GM23338 (cell line): ENCODE data around the gene COQ10A. TPM values are rescaled to one million over a fixed set of nuclear protein-coding genes. Genes with fewer than 3 reads are reported as not detected.

ENCODE experiments used
- ATAC-seq: fragments of 200-7000 bp; cut with Tn5 transposase; 3 replicates; pipeline ENCODE4 v1.9.1; 2020
- DNase-seq: peaks from one replicate; pipeline ENCODE4 v3.0.0-alpha.2; 2015; ENCODE audit warnings: low spot score
- H2AFZ ChIP-seq: fragments of 200-600 bp; sonication (generic); 2 replicates; pipeline ENCODE4 v1.8.0; 2016; ENCODE audit warnings: antibody characterized with exemption, mild to moderate bottlenecking, moderate library complexity
- H3F3A ChIP-seq: fragments of 200-600 bp; sonication (generic); replicated peaks from 2 replicates; pipeline ENCODE4 v1.8.0; 2017; ENCODE audit warnings: antibody characterized with exemption, mixed run types, low read depth
- H3K27ac ChIP-seq: fragments of 200-600 bp; sonication (generic); 2 replicates; pipeline ENCODE4 v1.6.1; 2016; ENCODE audit warnings: low read depth
- H3K27me3 ChIP-seq: fragments of 200-600 bp; sonication (generic); 2 replicates; pipeline ENCODE4 v1.8.0; 2016; ENCODE audit warnings: mild to moderate bottlenecking, mixed run types, moderate library complexity; ENCODE audit not compliant: insufficient read depth
- H3K36me3 ChIP-seq: fragments of 200-600 bp; sonication (generic); 2 replicates; pipeline ENCODE4 v1.8.0; 2016; ENCODE audit warnings: mild to moderate bottlenecking; ENCODE audit not compliant: insufficient read depth
- H3K4me1 ChIP-seq: fragments of 200-600 bp; sonication (generic); 2 replicates; pipeline ENCODE4 v1.8.0; 2016; ENCODE audit warnings: mild to moderate bottlenecking, moderate library complexity; ENCODE audit not compliant: insufficient read depth
- H3K4me2 ChIP-seq: fragments of 200-600 bp; sonication (generic); 2 replicates; pipeline ENCODE4 v1.7.1; 2017; ENCODE audit warnings: mixed run types
- H3K4me3 ChIP-seq: fragments of 200-600 bp; sonication (generic); 2 replicates; pipeline ENCODE4 v1.6.1; 2016; ENCODE audit warnings: mixed run types
- H3K79me2 ChIP-seq: fragments of 200-600 bp; sonication (generic); replicated peaks from 2 replicates; pipeline ENCODE4 v1.8.0; 2017; ENCODE audit warnings: mild to moderate bottlenecking; ENCODE audit not compliant: insufficient read depth
- H3K9me2 ChIP-seq: fragments of 200-600 bp; sonication (generic); 2 replicates; pipeline ENCODE4 v1.8.0; 2017; ENCODE audit not compliant: insufficient read depth
- H4K20me1 ChIP-seq: fragments of 200-600 bp; sonication (generic); replicated peaks from 2 replicates; pipeline ENCODE4 v1.8.0; 2017; ENCODE audit warnings: mild to moderate bottlenecking; ENCODE audit not compliant: insufficient read depth
- H3K27ac Mint-ChIP-seq: 2 replicates; pipeline ENCODE4 v1.8.0; 2020; ENCODE audit warnings: inconsistent platforms, mild to moderate bottlenecking, moderate library complexity, mixed read lengths
- H3K27me3 Mint-ChIP-seq: 3 replicates; pipeline ENCODE4 v1.8.0; 2022; ENCODE audit warnings: low read depth, mild to moderate bottlenecking, moderate library complexity, mixed read lengths, inconsistent platforms; ENCODE audit not compliant: insufficient read depth, poor library complexity
- H3K36me3 Mint-ChIP-seq: 3 replicates; pipeline ENCODE4 v1.8.0; 2021; ENCODE audit warnings: low read depth, mild to moderate bottlenecking, inconsistent platforms, moderate library complexity, mixed read lengths
- H3K4me1 Mint-ChIP-seq: 3 replicates; pipeline ENCODE4 v1.8.0; 2020; ENCODE audit warnings: mild to moderate bottlenecking, inconsistent platforms, mixed read lengths
- H3K4me3 Mint-ChIP-seq: 3 replicates; pipeline ENCODE4 v1.8.0; 2021; ENCODE audit warnings: moderate library complexity, mild to moderate bottlenecking, inconsistent platforms, mixed read lengths
- H3K9me3 Mint-ChIP-seq: 3 replicates; pipeline ENCODE4 v1.8.0; 2020; ENCODE audit warnings: moderate library complexity, mild to moderate bottlenecking, inconsistent platforms, mixed read lengths
- CREB1 ChIP-seq: fragments of 250-450 bp; sonication (Bioruptor Pico); IDR thresholded peaks from 2 replicates; pipeline ENCODE4 v1.5.0; 2020; ENCODE audit warnings: low read depth, mild to moderate bottlenecking, moderate library complexity
- ETS1 ChIP-seq: IDR thresholded peaks from 2 replicates; pipeline ENCODE4 v1.6.1; 2016; ENCODE audit warnings: antibody characterized with exemption
- EZH2 ChIP-seq: fragments of 200-600 bp; sonication (generic); IDR thresholded peaks from one replicate; pipeline ENCODE4 v1.8.0; 2017; ENCODE audit warnings: antibody characterized with exemption, mild to moderate bottlenecking, low read depth; ENCODE audit not compliant: unreplicated experiment
- EZH2phosphoT487 ChIP-seq: fragments of 200-600 bp; sonication (generic); IDR thresholded peaks from one replicate; pipeline ENCODE4 v1.8.1; 2018; ENCODE audit warnings: antibody characterized with exemption; ENCODE audit not compliant: unreplicated experiment
- JUNB ChIP-seq: IDR thresholded peaks from one replicate; pipeline ENCODE4 v1.6.1; 2016; ENCODE audit warnings: antibody characterized with exemption; ENCODE audit not compliant: unreplicated experiment
- NANOG ChIP-seq: IDR thresholded peaks from 2 replicates; pipeline ENCODE4 v1.6.1; 2016; ENCODE audit warnings: antibody characterized with exemption, borderline replicate concordance
- POLR2AphosphoS5 ChIP-seq: IDR thresholded peaks from 2 replicates; pipeline ENCODE4 v1.6.1; 2016; ENCODE audit warnings: antibody characterized with exemption, low read depth
- REST ChIP-seq: IDR thresholded peaks from one replicate; pipeline ENCODE4 v1.6.1; 2018; ENCODE audit warnings: antibody characterized with exemption; ENCODE audit not compliant: unreplicated experiment
- STAT1 ChIP-seq: IDR thresholded peaks from one replicate; pipeline ENCODE4 v1.6.1; 2016; ENCODE audit warnings: antibody characterized with exemption; ENCODE audit not compliant: unreplicated experiment
- ZNF114 ChIP-seq: fragments of 250-450 bp; sonication (Bioruptor Pico); IDR thresholded peaks from 2 replicates; pipeline ENCODE4 v1.5.0; 2020; ENCODE audit warnings: mild to moderate bottlenecking, moderate library complexity
- polyA plus RNA-seq: library from polyadenylated mRNA; unstranded; fragments of >200 nt; fragmentation: Nextera tagmentation; extraction: Ambion mirVana; gene quantifications from 2 replicates; pipeline ENCODE4 v1.2.1, GENCODE V29; 2016
- total RNA-seq: library from RNA; depleted of rRNA; stranded (reverse); fragments of >200 nt; shearing (Covaris generic); gene quantifications from 2 replicates; pipeline ENCODE4 v1.2.3, GENCODE V29; 2014

Gene COQ10A
- total and polyA plus RNA-seq, 2 experiments from 2014 or later: 12.8 to 15.2 TPM

- H3K79me2 ChIP-seq: peaks cover 48% of the 10 kb centered on the region
- peak overlapping the region; percentile 98 for H3K27ac ChIP-seq
- peaks cover 34% of the 10 kb centered on the region for H3K4me1 Mint-ChIP-seq
- H3K4me2 ChIP-seq: peak overlapping the region; percentile 90
- no peaks in the 10 kb centered on the region for H3K9me2 ChIP-seq
- H3K36me3 ChIP-seq: peaks cover 11% of the 10 kb centered on the region
- peaks cover 5% of the 10 kb centered on the region for H3K27me3 Mint-ChIP-seq
- ATAC-seq (no peak), DNase-seq (peak; percentile 52)
- peaks cover 3% of the 10 kb centered on the region; the same call in 1 of the 3 replicates for H3K9me3 Mint-ChIP-seq
- no peak overlapping the region for H2AFZ ChIP-seq
- peak overlapping the region; percentile 93 for H3K4me3 Mint-ChIP-seq
- H3K4me3 ChIP-seq: peak overlapping the region; percentile 74
- H3K27me3 ChIP-seq: no peaks in the 10 kb centered on the region
- peak overlapping the region; percentile 99 for H3K27ac Mint-ChIP-seq
- H3K36me3 Mint-ChIP-seq: peaks cover 29% of the 10 kb centered on the region
- H4K20me1 ChIP-seq: peaks cover 8% of the 10 kb centered on the region
- TF ChIP-seq POLR2AphosphoS5: 0 out of 2 replicates have a peak, but pooled peaks have one; percentile 21
- TF ChIP-seq NANOG: no peak
- H3F3A ChIP-seq: peaks cover 20% of the 10 kb centered on the region; the same call in 1 of the 2 replicates
- peaks cover 30% of the 10 kb centered on the region for H3K4me1 ChIP-seq
These were observed 46.0 kb upstream of the COQ10A start for GRCh38 chr12:56220611-56221231.

DNA sequence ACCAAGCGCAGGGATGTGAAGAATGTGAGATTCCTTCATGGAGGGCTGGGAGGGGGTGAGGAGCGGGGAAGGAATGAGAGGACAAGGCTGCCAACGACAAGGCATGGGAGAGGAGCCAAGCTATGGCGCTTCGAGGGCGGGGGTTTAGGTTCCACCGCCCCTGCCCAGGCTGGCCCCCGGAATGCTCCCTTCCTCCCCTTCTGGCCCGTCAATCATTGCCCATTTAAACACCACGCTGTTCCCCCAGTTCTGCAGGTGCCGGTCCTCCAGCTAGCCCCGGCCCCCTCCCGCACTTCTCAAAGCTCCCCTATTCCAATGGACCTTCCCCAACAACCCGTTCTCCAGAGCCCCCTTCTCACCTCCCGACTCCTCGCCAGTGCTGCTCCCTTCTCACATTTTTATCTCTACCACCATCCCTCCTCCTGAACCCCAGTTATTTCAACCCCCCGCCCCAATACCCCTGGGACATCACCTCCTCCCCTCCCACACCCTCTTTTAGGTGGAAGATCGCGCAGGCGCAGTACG is 45.4 kb upstream of the COQ10A start:
- H3K79me2 ChIP-seq: peaks cover 45% of the 10 kb centered on the region
- peak; percentile 13 for ATAC-seq
- peak overlapping the region; percentile 74 for H3K4me3 ChIP-seq
- H3K27me3 ChIP-seq: no peaks in the 10 kb centered on the region
- peak overlapping the region; percentile 90 for H3K4me2 ChIP-seq
- Mint-ChIP-seq H3K27me3 (peaks cover 5% of the 10 kb centered on the region), H3K36me3 (peaks cover 28% of the 10 kb centered on the region), H3K4me3 (peak overlapping the region; percentile 93), H3K4me1 (peaks cover 34% of the 10 kb centered on the region), H3K9me3 (peaks cover 3% of the 10 kb centered on the region; the same call in 1 of the 3 replicates), H3K27ac (peak overlapping the region; percentile 99)
- peaks cover 30% of the 10 kb centered on the region for H3K4me1 ChIP-seq
- TF ChIP-seq STAT1: no peak
- no peak for TF ChIP-seq EZH2
- no peak for TF ChIP-seq NANOG
- TF ChIP-seq ZNF114 (CRISPR knock-in tag): no peak
- TF ChIP-seq JUNB: no peak
- no peak for TF ChIP-seq ETS1
- TF ChIP-seq CREB1 (CRISPR knock-in tag): no peak
- no peak for TF ChIP-seq EZH2phosphoT487
- no peak for TF ChIP-seq POLR2AphosphoS5
- TF ChIP-seq REST: no peak
- H3F3A ChIP-seq: peaks cover 20% of the 10 kb centered on the region; the same call in 1 of the 2 replicates
- H3K27ac ChIP-seq: peak overlapping the region; percentile 98
- H3K9me2 ChIP-seq: no peaks in the 10 kb centered on the region
- no peak overlapping the region for H2AFZ ChIP-seq
- peaks cover 7% of the 10 kb centered on the region for H3K36me3 ChIP-seq
- H4K20me1 ChIP-seq: peaks cover 6% of the 10 kb centered on the region
- DNase-seq: peak; percentile 81
